GM19467 (cell line): Measurements from ENCODE around the gene PWP1.
A peak's percentile ranks its signal among the peaks of the same experiment; 100 is the strongest.

ENCODE experiments used
- ATAC-seq: cut with Tn5 transposase; IDR thresholded peaks from one replicate; pipeline ENCODE4 v1.9.1; 2021; ENCODE audit warnings: mild to moderate bottlenecking, moderate library complexity; ENCODE audit not compliant: unreplicated experiment

PWP1 gene

DNA sequence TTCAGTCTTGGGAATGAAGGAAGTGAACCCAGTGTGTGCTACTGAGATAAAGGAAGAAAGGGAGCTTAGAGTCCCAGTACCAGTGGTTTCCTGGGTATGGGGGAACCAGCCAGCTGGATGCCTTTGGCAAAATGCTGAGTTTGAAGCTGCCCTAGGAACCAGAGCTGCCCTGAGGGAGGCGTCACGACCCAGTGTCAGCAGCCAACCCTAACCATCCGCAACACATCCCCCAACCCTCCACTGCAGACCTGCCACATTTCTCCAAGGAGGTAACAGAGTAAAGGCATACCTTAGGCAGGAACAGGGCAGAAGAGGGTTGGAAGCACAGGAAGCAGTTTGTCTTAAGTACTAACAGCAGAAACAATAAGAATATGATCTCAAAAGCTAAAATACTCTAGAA is 46.8 kb downstream of the PWP1 start:
- no peak for ATAC-seq

DNA sequence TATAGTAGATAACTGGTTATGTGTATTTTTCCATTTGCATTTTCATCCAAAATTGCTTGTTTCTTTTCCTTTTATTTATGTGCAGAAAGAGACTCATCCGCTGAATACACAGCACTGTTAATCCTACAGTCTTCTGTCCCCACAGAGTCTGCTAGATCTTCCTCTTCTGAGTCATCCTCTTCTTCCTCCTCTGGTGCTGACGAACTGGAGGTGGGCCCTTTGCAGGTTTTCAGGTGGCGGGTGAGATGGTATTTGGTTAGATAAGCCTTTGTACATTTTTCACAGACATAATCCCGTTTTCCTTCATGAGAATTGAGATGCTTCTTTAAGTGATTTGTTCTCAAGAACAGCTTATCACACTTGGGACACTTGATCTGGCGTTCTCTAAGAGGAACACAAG is 48.5 kb downstream of the PWP1 start:
- ATAC-seq, result no peak

DNA sequence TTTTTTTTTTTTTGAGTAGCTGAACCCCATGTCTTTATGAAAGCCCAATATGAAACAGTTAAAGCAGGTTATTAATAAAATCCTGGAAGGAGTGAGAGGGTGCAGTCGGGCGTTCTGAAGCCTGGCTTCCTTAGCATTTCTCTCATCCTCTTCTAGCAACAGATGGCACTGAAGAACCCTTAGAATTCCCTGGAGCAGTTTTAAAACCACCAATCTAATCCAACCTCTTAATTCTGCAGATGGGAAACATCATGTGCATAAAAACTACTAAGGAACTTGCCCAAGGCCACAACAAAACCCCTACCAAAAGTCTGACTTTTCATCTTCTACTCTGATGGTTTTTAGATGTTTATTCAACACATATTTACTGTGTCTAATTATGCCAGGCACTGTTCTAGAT is 50.2 kb downstream of the PWP1 start:
- no peak for ATAC-seq

GRCh38 chr12:107736914-107737313 is 51.3 kb downstream of the PWP1 start:
- ATAC-seq, result peak; percentile 89

GRCh38 chr12:107748472-107748871 is 62.9 kb downstream of the PWP1 start:
- no peak for ATAC-seq

DNA sequence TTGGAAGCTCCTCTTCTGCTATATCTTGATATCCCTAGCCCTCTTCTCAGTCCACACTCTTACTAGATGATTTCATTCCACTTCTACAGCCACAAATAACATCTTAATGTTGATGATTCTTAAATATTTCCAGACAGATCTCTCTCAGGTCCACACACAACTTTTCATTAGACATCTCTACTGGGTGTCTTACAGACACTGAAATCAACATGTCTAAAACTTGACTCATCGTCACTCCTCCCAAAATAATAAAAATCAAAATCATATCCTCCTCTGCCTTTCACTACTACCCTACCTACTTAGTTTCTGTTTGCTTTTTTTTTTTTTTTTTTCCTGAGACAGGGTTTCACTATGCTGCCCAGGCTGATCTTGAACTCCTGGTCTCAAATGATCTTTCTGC is 63.5 kb downstream of the PWP1 start:
- ATAC-seq, result no peak

GRCh38 chr12:107759410-107759809 is 73.8 kb downstream of the PWP1 start:
- ATAC-seq, result no peak

DNA sequence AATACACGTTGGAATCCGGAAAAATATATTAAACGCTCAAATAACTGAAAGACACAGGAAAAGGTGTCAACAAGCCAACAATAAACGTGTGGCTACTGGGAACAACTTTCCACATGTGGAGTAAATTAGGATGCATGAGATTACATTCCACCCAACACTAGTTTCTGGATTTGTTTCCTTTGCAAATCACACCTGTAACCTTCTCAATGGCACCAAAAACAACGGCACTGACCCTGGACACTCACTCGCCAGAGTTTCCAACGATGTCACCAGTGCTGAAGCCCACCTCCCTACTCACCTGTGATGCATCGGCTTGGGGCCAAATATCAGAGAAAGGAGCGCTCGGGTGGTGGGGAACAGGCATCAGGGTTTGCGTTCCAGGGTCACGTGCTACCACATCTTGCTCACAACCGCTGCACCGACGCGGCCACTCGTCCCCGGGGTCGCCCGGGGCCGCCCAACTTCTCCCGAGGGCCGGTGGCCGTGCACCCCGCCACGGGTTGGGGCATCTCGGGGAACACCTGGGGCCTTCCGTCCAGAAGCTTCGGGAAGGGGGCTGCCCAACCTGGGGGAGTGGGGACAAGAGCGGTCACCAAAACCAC is 74.7 kb downstream of the PWP1 start:
- ATAC-seq, result peak; percentile 14

- ATAC-seq, result peak; percentile 91
Observed at GRCh38 chr12:107760809-107761501, 75.4 kb downstream of the PWP1 start, which contains the start of gene PRDM4. PRDM4 (minus strand) TSS chr12:107761137; CDS start chr12:107760515, 622 bp downstream.

- peak; percentile 6 for ATAC-seq
Observed at GRCh38 chr12:107761502-107761904, 75.9 kb downstream of the PWP1 start.
